Esophagus squamous epithelium (tissue), 4 donors: ENCODE data around the gene PLOD3.

Source experiments
- POLR2A ChIP-seq, 4 donors: fragments of 450-650 bp; IDR thresholded peaks; one replicate each; pipeline ENCODE4 v1.6.1; 2017; ENCODE audit warnings: antibody characterized with exemption in 4 of 4, mild to moderate bottlenecking in 4 of 4, moderate library complexity in 3 of 4
- TF ChIP-seq, protein P1 (sequence below), 6 experiments: fragments of 450-650 bp in 4 of 6; fragments of 200-600 bp in 2 of 6; sonication (generic) in 2 of 6; IDR thresholded peaks; one replicate each; pipeline ENCODE4 v1.5.1; 2016 to 2019; ENCODE audit warnings: antibody characterized with exemption in 6 of 6, mild to moderate bottlenecking in 4 of 6, moderate library complexity in 4 of 6

DNA sequence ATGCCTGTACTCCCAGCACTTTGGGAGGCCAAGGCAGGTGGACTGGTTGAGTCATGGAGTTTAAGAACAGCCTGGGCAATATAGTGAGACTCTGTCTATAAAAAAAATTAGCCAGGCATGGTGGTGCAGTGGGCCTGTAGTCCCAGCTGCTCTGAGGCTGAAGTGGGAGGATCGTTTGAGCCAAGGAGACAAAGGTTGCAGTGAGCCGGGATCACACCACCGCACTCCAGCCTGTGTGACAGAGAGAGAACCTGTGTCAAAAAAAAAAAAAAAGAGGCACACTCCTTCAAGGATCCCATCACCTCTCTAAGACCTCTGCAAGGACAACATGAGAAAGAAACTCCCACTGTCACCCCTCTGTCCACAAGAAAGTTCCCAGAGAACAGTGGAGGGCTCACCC lies 41.7 kb downstream of the PLOD3 start:
- TF ChIP-seq, protein P1, sequence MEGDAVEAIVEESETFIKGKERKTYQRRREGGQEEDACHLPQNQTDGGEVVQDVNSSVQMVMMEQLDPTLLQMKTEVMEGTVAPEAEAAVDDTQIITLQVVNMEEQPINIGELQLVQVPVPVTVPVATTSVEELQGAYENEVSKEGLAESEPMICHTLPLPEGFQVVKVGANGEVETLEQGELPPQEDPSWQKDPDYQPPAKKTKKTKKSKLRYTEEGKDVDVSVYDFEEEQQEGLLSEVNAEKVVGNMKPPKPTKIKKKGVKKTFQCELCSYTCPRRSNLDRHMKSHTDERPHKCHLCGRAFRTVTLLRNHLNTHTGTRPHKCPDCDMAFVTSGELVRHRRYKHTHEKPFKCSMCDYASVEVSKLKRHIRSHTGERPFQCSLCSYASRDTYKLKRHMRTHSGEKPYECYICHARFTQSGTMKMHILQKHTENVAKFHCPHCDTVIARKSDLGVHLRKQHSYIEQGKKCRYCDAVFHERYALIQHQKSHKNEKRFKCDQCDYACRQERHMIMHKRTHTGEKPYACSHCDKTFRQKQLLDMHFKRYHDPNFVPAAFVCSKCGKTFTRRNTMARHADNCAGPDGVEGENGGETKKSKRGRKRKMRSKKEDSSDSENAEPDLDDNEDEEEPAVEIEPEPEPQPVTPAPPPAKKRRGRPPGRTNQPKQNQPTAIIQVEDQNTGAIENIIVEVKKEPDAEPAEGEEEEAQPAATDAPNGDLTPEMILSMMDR (IDR thresholded peaks at IDR 0.05), result no peak
- TF ChIP-seq POLR2A (IDR thresholded peaks at IDR 0.05), result no peak
